ENCODE measurements around the gene YDJC. TPM values are rescaled to one million over a fixed set of nuclear protein-coding genes. Genes with fewer than 3 reads are reported as not detected.
A peak's percentile ranks its signal among the peaks of the same experiment; 100 is the strongest.
"Not testable (repeated sequence)": the region's sequence is repeated elsewhere in the genome, so short reads cannot be mapped to it uniquely, and the experiment has no call there.

YDJC gene
- total RNA-seq, 1 experiment from 2014 or later, result 10.8 TPM

GRCh38 chr22:21652010-21652546, 22.3 kb upstream of the YDJC start:
- DNase-seq (ENCODE audit: low read depth), result peak; percentile 86

- DNase-seq (ENCODE audit: low read depth), result no peak
Observed at GRCh38 chr22:21651521-21652009, 21.7 kb upstream of the YDJC start.

- DNase-seq (ENCODE audit: low read depth), result no peak
Observed at GRCh38 chr22:21650823-21651520, 21.1 kb upstream of the YDJC start.

- DNase-seq (ENCODE audit: low read depth), result no peak
Observed at GRCh38 chr22:21650280-21650679, 20.5 kb upstream of the YDJC start.

- peak; percentile 71 for DNase-seq (ENCODE audit: low read depth)
Observed at GRCh38 chr22:21646608-21647590, 17.1 kb upstream of the YDJC start.

- DNase-seq (ENCODE audit: low read depth), result not testable (repeated sequence)
Observed at GRCh38 chr22:21645513-21645912, 15.7 kb upstream of the YDJC start.

- DNase-seq (ENCODE audit: low read depth), result no peak
Observed at GRCh38 chr22:21643533-21644357, 13.9 kb upstream of the YDJC start.

GRCh38 chr22:21642584-21643448, 13.0 kb upstream of the YDJC start:
- peak; percentile 50 for DNase-seq (ENCODE audit: low read depth)

GRCh38 chr22:21641789-21642583, 12.2 kb upstream of the YDJC start, which contains the start of gene SDF2L1:
Gene SDF2L1, plus strand, starts transcription at chr22:21642302. Its CDS starts 35 bp downstream, at chr22:21642337.
- peak; percentile 97 for DNase-seq (ENCODE audit: low read depth)

- peak; percentile 68 for DNase-seq (ENCODE audit: low read depth)
Observed at GRCh38 chr22:21641417-21641788, 11.6 kb upstream of the YDJC start.

GRCh38 chr22:21640810-21641209, 11.0 kb upstream of the YDJC start:
- no peak for DNase-seq (ENCODE audit: low read depth)

GRCh38 chr22:21639359-21639758, 9.5 kb upstream of the YDJC start:
- no peak for DNase-seq (ENCODE audit: low read depth)

- not testable (repeated sequence) for DNase-seq (ENCODE audit: low read depth)
Observed at GRCh38 chr22:21637450-21637849, 7.6 kb upstream of the YDJC start.

GRCh38 chr22:21636629-21637218, 6.9 kb upstream of the YDJC start:
- DNase-seq (ENCODE audit: low read depth), result no peak

GRCh38 chr22:21635771-21636510, 6.1 kb upstream of the YDJC start:
- no peak for DNase-seq (ENCODE audit: low read depth)

- no peak for DNase-seq (ENCODE audit: low read depth)
Observed at GRCh38 chr22:21634844-21635243, 5.0 kb upstream of the YDJC start.

GRCh38 chr22:21634081-21634480, 4.3 kb upstream of the YDJC start:
- no peak for DNase-seq (ENCODE audit: low read depth)

- no peak for DNase-seq (ENCODE audit: low read depth)
Observed at GRCh38 chr22:21633481-21633880, 3.7 kb upstream of the YDJC start.
